GM19351 (cell line): ENCODE data around the gene LCA5L.
"Not testable (repeated sequence)": the region's sequence is repeated elsewhere in the genome, so short reads cannot be mapped to it uniquely, and the experiment has no call there.

ENCODE experiments used
- ATAC-seq: cut with Tn5 transposase; IDR thresholded peaks from one replicate; pipeline ENCODE4 v1.9.1; 2021; ENCODE audit warnings: mild to moderate bottlenecking, moderate library complexity; ENCODE audit not compliant: unreplicated experiment

Gene LCA5L

GRCh38 chr21:39388811-39389155 is 56.8 kb downstream of the LCA5L start:
- ATAC-seq: peak; percentile 24

DNA sequence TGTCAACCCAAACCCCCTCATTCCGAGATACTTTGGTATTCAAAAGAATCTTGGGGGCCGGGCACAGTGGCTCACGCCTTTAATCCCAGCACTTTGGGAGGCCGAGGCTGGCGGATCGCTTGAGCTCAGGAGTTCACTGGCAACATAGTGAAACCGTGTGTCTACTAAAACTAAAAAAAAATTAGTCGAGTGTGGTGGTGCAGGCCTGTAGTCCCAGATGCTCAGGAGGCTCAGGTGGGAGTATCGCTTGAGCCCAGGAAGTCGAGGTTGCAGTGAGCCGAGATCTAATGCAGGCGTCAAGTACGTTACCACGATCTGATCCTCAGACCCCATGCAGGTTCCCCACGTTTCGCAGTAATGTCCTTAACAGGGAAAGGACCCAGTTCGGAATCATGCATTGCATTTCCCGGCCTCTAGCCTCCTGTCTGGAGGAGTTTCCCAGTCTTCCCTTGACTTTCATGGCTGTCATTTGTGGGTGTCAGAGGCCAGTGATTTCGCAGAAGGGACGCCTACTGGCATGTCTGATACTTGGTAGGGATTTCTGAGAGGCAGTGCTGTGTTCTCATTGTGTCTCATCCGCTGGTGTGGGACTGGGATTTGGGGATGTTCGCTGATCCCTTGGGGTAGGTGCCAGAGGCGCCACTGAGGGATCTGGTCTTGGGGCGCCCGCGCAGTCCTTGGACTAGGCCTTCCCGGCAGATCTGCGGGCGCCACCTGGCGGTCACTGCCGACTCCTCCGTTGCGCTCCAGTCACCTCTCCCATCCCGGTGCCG is 57.4 kb downstream of the LCA5L start:
- peak; percentile 74 for ATAC-seq

- peak; percentile 57 for ATAC-seq
Measured at GRCh38 chr21:39387461-39388037, 58.0 kb downstream of the LCA5L start.

DNA sequence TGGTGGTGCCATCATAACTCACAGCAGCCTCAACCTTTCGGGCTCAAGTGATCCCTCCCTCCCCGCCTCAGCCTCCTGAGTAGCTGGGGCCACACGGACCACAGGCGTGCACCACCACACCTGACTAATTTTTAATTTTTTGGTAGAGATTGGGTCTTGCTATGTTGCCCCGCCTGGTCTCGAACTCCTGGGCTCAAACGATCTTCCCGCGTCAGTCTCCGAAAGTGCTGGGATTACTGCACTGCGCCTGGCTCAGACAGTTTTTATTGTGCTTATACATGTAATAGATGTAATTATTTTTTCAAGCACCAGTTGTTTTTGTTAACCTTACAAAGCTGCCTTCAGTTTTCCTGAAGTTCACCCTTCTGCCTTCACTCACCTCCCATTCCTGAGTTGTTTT is 58.7 kb downstream of the LCA5L start:
- no peak for ATAC-seq

DNA sequence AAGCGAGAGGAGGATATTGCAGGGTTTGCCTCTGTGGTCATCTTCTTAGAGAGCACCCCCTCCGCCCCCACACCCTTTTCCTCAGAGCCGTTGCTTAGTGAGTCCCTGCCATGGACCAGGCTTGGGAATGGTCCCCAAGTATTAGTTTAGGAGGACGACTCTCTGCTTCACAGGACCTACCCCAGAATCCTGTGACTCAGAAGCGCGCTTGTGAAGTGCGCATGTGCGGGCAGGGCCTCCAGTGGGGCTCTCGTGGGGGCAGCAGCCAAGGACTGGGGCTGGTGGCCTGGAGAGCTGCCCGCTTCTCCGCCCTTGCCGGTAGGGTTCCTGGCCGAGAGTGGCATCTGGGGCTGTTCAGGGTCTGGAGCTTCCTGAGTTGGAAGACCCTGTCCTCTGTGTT is 59.4 kb downstream of the LCA5L start:
- no peak for ATAC-seq

- peak; percentile 34 for ATAC-seq
Measured at GRCh38 chr21:39385299-39386145, 60.1 kb downstream of the LCA5L start.

GRCh38 chr21:39384674-39385298 is 60.8 kb downstream of the LCA5L start:
- no peak for ATAC-seq

- ATAC-seq: not testable (repeated sequence)
Measured at GRCh38 chr21:39382096-39382495, 63.5 kb downstream of the LCA5L start.

DNA sequence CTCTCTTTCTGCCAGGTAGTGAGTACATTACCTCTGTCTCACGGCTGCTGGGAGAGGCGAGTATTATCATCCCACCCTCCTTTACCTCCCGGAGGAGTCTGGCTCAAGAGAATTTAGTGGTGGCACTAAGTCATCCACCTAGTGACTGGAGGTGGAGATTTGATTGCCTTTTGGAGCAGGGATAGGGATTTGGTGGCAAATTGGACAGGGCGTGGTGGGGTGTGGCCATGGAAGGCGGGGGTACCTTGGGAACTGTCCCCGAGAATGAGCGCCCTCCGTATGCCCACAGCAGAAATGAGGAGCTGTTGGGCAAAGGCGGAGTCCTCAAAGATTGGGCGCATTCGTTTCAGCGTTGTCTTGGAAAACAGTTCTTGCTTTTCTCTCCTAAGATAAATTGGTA is 64.6 kb downstream of the LCA5L start:
- no peak for ATAC-seq

DNA sequence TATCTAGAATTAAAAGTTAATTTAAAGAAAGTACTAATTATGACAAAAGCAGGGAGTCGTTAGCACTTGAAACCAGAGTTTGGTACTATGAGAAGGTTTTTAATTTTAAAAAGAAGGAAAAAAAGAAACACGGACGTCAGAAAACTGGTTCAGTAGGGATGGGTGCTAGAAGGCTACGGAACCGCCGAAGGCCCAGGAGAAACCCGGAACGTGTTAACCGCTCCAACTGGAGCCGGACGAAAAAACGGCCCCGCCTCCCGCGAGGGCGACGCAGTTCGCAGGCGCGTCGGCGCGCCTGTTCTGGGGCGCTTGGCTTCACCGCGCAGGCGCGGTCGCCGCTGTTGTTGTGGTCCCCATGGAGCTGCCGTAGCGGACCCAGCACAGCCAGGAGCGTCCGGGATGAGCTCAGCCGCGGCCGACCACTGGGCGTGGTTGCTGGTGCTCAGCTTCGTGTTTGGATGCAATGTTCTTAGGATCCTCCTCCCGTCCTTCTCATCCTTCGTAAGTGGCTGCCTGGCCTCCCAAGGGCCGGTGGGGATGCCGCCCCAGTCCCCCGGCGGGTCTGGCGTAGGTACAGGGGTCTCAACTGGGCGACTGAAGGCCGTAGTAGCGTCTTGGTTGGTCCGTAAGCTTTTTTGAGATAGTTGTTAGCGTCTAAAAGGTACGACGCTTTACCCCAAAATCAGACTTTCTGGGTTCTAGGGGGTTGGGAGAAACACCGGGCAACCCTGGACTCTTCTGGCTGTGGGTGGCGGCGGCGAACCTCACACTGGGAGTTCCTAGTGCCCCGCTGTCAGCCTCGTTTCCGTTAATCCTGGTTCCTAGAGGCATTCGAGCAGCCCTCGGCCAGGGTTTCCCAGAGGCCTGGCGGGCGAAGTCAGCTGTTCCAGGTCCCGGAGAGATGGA is 65.3 kb downstream of the LCA5L start:
- ATAC-seq: peak; percentile 93

DNA sequence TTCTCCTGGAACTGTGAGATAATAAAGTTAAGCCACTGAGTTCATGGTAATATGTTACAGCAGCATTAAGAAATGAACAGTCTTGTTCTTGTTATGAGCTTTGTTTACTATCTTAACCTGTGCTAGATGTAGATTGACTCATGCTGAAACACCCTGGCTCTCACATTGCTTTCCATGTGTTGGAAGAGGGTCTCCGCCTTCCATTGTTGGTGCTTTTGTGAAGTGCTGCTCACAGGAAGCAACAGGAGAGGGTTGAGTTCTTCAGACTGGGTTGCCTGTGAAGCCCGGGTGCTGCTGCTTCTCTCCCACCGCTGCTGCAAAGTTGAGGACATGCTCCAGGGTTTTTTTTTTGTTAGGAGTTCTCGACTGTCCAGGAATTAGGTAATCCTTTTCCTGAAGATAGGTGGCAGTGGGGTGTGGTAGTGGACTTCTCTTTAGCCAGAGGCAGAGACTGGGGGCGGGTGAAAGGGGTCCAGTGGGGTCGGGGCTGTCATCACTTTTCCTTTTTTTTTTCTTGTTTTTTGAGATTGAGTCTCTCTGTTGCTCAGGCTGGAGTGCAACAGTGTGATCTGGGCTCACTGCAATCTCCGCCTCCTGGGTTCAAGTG is 68.0 kb downstream of the LCA5L start:
- no peak for ATAC-seq

DNA sequence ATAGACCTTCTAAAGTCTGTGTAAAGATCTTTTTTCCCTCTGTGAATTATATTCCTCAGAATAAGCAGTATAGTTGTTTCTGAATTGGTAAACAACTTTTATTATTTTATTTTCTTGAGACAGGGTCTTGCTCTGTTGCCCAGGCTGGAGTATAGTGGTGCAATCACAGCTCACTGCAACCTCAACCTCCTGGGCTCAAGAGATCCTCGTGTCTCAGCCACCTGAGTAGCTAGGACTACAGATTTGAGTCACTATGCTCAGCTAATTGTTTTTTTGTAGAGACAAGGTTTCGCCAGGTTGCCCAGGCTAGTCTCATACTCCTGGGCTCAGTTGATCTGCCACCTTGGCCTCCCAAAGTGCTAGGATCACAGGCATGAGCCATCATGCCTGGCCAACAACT is 70.1 kb downstream of the LCA5L start:
- ATAC-seq: no peak

GRCh38 chr21:39374046-39374445 is 71.5 kb downstream of the LCA5L start:
- no peak for ATAC-seq

- ATAC-seq: no peak
Measured at GRCh38 chr21:39373634-39374033, 71.9 kb downstream of the LCA5L start.

DNA sequence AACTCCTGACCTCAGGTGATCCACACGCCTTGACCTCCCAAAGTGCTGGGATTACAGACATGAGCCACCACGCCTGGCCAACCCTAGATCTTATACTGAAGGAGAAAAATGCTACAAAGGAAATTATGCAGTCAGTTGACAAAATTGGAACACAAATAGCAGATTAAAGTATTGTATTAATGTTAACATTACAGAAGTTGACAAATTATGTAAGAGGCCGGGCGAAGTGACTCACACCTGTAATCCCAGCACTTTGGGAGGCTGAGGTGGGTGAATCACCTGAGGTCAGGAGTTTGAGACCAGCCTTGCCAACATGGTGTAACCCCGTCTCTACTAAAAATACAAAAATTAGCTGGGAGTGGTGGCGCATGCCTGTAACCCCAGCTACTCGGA is 75.7 kb downstream of the LCA5L start:
- ATAC-seq: not testable (repeated sequence)

DNA sequence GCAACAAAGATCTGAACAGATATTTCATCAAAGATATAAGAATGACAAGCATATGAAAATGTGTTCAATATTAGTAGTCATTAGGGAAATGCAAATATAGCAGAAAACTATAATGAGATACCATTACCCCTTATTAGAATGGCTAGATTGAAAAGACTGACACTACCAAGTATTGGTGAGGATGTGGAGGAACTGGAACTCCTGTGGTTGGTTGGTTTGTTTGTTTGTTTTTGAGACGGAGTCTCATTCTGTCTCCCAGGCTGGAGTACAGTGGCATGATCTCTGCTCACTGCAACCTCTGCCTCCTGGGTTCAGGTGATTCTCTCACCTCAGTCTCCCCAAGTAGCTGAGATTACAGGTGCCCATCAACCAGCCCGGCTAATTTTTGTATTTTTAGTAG is 77.8 kb downstream of the LCA5L start:
- ATAC-seq: no peak

DNA sequence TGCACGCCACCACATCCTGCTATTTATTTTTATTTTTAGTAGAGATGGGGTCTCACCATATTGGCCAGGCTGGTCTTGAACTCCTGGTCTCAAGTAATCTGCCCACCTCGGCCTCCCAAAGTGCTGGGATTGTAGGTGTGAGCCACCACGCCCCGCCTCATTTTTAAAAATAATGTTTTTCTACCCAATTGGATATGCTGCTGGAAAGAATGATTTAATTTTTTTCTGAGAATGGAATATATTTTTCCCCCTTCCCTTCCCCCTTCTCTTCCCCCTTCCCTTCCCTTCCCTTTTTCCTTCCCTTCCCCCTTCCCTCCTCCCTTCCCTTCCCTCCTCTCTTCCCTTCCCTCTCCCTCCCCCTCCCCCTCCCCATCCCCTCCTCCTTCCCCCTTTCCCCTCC is 79.0 kb downstream of the LCA5L start:
- no peak for ATAC-seq

DNA sequence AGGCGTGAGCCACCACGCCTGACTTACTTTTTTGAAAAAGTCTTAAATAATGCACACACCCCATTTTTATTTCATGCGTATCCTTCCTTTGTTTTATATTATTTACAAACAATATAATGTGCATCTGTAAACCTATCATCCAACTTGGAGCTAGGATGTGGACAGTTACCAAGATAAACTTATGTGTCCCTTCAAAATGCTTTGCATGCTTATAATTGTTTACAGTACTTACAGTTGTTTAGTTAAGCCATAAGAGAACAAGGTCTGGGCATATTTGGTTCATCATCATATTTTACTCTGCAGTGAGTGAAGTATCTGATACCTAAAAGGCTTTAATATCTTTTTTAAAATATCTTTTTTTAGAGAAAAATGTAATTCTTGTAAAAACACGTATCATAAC is 80.6 kb downstream of the LCA5L start:
- ATAC-seq: no peak

DNA sequence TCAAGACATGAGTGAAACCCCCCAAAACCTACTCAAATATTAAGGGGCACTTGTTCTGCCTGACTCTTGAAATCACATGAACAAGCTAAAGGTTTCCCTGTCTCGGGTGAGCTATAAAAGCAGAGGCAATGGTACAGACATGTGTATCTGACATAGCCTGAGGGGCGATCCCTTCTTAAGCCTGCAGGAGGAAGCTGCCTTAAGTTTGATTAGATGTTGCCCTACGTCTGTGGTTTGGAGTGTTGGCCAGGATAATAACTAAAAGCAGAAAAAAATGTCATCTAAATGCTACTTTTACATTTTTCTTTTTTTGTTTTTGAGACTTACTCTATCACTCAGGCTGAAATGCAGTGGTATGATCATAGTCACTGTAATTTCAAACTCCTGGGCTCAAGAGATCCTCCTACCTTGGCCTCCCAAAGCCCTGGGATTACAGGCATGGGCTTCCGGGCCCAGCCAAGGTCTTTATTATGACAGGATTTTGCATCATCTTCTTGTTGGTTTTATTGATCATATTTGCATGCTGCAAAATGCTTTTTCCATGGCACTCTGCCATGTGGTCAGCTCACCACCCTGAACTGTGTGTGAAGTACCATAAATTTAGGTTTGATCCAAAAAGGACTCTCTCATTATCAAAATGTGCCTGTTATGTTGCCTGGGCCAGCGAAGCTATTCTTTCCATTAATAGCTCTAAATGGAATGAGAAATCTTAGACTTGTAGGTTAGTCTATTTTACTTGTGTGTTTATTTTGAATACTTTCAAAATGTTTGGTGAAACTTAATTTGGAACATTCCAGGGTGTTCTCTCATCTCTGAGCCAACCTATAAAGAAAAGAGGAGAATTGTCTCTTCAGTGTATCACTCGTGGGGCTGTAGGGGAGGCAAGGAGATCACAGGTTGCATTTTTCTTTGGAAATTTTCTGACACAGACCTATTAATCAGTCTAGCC is 81.7 kb downstream of the LCA5L start:
- ATAC-seq: no peak
